GM18870 (cell line): Measurements from ENCODE around the gene JADE2.

Source experiments
- ATAC-seq: cut with Tn5 transposase; IDR thresholded peaks from one replicate; pipeline ENCODE4 v1.9.1; 2021; ENCODE audit warnings: moderate library complexity; ENCODE audit not compliant: unreplicated experiment

The JADE2 gene

DNA sequence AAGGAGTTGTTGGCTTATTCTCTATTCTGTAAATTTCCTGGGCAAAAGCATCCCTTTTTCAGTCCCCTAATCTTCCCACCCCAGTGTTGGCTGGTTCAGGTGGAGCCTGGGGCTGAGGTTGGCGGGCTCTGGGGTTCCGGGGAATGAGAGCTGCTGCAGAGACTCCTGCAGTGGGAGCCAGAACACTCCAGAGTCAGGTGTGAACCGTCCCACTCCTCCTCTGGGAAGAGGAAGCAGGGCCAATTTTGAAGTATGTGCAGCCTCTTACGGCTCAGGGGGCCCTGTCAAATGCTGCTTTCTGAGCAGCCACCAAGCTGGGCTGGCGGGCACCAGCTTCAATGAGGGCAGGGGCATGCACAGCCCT lies 42.8 kb downstream of the JADE2 start:
- ATAC-seq, result no peak

DNA sequence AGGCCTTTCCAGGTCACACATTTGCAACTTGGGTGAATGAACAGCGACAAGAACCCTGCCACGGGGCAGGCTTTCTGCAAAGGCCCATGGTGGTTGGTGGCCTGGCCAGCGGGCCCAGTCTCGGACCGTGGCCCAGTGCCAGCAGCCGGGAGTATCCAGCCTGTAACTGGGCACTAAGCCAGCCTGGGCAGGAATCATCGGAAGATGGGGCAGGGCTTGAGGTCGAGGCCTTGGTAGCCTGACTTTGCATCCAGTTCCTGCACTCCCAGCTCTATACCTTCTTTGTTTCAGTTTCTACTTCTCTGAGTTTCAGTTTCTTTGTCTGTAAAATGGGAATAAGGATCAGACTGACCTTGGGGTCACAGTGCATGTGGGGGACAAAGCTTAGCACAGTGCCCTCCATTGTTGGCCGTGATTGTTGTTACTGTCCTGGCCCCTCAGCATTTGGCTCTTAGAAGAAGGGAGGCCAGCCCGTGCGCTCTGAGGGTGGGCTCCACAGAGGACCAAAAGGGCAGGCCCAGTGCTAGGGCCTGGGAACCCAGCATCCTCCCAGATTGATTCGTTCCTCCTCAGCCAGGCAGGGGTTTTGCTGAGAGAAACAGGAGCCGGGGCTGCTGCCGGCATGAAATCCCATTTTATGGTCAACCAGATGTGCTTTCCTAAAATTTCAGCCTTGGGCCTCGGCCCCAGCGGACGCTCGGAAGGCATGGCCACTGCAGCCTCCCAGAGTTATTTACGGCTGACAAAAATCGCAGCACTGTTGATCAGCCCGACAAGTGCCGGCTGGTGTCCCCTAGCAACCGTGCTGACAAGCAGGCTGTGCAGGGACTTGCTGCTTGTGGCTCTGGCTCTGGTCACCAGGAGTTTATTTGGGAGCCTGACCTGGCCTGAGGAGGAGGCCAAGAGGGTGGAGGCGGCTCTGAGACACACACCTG lies 43.6 kb downstream of the JADE2 start:
- no peak for ATAC-seq

DNA sequence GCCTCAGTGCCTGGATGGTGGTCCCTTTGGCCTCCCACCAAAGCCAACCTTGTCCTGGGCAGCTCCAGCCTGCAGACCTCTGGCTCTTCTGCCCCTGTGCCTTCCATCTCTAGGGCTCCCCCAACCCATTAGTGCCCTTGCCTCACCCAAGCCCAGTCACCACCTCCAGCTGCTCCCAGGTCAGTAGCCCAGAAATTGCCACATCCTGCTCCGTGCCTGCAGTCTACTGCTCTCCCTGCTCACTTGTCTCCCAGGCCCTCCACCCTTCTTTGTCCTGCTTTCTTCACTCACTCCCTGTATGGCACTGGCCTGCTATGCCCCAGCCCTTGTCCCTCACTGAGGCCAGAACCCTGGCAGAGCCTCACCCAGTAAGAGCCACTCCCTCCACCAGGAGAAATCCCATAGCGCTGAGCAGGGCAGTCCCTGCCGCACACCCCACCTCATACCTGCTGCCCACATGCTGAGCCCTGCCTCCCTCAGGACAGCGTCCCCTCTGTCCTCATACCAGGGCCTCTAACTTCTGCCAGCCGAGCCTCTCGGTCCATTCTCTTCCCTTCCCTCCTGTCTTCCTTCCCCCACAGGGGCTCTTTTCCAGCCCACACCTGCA lies 44.4 kb downstream of the JADE2 start:
- no peak for ATAC-seq

DNA sequence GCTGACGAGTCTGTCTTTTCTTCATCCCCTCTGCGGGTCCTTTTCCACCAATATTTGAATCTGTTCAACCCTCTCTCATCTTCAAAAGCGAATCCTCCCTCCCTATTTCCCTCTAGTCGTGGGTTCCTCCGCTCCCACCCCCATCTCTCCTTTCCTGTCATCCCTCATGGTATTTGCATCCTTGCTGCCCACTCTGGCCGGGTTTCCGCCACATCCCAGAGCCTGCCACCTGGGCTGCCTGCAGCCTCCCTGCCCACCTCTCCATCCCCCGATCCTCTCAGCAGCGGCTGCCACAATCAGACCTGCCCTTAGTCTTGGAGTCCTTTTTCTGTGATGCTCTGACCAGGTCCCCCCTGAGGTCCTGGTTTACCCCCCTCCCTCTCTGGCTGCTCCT lies 44.9 kb downstream of the JADE2 start:
- ATAC-seq, result no peak

DNA sequence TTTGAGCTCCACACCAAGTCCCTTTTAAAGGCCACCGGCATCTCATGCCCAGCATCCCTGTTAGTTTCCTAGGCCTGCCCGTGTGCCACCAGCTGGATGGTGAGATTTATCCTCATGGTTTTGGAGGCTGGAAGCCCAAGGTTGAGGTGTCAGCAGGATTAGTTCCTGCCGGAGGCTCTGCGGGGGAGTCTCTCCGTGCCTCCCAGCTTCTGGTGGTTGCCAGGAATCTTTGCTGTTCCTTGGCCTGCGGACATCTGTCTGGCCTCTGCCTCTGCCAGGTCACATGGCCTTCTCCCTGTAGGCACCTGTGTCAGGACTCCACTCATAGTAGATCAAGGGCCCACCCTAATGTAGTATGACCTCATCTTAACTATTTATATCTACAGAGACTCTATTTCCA lies 45.4 kb downstream of the JADE2 start:
- ATAC-seq, result no peak

DNA sequence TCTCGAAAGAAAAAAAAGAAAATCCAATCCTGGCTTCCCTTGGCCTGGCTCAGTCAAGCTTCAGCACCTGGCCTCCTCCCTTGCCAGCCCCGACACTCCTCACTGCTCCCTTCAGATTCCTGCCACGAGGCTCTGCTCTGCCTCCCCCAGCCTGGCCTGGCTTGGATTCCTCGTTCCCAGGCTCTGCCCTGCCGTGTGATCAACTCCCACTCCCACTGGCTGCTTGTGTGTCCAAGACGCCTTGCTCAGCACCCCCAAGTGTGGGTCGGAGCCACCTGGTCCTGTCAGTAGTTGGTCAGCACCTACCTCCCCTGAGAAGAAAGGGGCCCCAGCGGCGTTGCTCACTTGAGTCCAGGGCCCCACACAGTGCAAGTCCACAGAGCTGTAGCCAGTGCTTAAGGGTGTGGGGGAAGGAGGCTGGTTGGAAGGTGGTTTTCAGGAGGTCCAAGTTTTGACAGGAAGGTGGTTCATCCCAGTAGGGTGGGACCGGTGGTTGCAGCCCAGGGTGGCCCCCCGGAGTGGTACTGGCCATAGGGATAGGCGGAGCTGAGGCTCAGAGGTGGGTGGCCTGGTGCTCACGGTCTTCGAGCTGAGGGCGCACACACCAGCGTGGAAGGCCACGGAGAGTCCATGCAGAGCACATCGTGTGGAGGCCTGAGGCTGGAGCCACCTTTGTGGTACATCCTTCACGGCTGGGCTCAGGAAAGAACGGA lies 46.4 kb downstream of the JADE2 start:
- no peak for ATAC-seq

DNA sequence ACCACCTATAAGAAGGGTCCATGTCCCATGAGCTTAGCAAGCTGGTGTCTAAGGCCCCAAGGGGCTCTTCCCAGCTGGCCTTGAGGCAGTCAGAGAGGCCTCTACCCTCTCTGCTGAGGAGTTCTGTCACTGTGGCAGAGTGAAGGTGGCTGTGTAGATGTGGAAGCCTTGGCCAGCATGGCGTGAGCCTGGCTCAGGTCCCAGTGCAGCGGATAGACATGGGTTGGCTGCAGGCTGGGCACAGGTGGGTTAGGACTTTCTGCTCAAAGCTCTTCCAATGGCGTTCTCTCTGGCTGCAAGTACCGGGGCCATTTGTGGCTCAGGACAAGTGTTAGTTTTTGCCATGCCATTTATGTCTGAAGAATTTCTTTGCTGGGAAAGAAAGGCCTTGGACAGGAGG lies 47.3 kb downstream of the JADE2 start:
- ATAC-seq, result no peak

DNA sequence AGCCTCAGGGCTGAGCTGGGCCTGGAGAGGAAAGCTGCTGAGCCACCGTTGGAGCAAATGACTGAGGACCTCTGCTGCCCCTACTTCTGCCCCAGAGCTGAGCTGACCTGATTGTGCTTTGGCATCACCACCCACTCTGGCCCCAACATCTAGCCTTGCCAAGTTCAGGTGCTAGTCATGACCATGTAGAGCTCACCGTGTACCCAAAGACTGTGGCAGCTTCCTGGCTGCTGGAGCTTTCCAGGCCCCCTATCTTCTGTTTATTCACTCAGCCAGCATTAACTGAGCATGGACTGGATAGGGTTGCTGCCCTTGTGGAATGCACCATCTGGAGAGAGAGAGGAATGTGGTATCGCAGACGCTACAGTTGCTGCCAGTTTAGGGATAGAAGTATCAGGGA lies 49.1 kb downstream of the JADE2 start:
- no peak for ATAC-seq

DNA sequence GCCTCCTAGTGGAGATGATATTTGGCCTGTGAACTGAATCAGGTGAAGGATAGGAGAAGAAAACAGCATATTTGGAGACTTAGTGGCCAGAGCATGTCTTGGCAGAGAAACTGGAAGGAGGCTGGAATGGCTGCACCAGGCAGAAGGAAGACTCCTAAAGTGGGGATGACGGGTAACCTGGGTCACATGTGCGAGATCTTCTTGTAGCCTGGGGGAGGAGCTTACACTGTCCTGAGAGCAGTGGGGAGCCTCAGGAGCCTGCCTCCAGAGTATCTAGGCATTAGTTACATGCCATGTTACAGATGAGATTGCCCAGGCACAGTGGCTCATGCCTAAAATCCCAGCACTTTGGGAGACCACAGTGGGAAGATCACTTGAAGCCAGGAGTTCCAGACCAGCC lies 49.8 kb downstream of the JADE2 start:
- ATAC-seq, result no peak

DNA sequence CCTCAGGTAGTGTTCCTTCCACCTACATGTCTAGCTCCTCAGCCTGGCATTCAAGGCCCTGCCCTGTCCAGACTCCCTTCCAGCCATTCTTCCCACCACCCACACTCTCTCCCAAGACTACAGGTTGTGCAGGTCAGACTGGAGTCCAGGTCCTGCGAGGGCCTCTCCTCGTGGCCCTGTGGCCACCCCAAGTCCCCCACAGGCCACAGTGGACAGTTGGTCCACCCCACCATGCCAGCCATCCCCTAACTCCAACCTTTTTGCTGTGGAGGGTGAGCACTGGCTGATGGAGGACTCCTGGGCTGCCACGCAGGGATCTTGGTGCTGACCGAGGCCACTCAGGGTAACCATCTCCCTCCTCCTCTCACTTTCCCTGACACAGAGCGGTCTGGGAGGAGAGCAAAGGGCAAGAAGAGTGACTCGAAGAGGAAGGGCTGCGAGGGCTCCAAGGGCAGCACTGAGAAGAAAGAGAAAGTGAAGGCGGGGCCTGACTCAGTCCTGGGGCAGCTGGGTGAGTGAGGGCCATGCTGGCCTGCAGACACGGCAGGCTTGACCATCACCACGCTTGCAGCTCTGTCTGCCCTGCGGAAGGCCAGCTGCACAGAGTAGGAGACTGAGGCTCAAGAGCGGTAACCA lies 51.0 kb downstream of the JADE2 start:
- ATAC-seq, result no peak

DNA sequence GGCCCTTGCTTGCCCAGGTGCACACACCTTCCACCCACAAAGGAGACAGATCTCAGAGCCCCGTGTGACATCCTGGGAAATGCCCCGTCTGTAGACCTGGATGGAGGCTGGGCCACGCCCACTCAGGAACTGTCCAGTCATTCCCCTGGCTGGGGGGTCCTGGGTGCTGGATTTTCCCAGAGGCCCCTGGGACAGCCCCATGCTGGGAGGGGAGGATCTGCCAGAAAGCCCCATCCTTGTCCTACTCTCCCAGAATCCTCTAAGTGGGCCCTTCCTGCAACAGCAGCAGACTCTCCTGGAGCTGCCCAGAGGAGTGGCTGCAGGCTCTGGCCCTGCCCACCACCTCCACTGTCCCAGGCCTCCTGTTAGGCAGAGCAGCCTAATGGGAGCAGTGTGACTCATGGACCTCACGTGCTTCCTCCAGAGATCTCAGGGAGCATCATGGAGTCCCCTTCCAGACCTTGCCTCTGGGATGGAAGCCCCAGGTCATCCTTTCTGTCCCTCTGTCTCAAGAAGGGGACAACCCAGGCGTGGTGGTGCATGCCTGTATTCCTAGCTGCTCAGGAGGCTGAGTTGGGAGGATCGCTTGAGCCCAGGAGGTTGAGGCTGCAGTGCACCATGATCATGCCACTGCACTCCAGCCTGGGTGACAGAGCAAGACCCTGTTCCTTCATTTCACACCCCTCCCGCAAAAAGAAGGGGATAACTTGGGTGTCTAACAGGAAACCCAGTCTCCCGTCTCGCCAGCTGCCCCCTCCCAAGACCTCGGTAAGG lies 51.7 kb downstream of the JADE2 start:
- ATAC-seq, result no peak

DNA sequence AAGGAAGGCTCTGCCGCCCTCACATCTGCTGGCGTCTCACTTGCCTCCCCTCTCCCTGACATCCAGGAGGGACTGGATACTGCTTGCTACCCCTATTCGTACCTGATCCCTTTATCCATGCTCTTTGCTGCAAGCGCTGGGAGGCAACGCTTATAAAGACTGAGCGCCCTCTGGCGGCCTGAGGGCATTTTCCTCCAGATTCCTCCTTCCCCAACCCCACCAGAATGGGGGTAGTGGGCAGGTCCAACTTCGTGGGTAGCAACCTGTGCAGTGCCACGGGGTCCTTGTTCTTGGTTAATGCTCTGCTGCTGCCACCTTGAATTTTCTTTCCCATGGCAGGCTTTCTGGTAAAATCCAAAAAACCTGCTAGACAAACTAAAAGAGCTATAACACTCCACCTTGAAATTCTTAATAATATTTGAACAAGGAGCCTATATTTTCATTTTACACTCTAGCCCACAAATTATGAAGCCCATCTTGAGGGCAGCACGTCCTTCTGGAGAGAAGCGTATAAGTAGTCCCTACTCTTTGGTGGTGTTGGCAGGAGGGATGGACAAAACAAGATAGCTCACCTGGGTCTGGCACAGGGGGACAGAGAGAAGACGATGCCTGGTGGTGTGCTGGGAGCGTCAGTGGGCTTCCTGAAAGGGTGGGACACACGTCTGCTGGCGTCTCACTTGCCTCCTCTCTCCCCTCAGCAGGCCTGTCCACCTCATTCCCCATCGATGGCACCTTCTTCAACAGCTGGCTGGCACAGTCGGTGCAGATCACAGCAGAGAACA lies 52.5 kb downstream of the JADE2 start:
- ATAC-seq, result no peak

DNA sequence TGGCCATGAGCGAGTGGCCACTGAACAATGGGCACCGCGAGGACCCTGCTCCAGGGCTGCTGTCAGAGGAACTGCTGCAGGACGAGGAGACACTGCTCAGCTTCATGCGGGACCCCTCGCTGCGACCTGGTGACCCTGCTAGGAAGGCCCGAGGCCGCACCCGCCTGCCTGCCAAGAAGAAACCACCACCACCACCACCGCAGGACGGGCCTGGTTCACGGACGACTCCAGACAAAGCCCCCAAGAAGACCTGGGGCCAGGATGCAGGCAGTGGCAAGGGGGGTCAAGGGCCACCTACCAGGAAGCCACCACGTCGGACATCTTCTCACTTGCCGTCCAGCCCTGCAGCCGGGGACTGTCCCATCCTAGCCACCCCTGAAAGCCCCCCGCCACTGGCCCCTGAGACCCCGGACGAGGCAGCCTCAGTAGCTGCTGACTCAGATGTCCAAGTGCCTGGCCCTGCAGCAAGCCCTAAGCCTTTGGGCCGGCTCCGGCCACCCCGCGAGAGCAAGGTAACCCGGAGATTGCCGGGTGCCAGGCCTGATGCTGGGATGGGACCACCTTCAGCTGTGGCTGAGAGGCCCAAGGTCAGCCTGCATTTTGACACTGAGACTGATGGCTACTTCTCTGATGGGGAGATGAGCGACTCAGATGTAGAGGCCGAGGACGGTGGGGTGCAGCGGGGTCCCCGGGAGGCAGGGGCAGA lies 53.3 kb downstream of the JADE2 start:
- ATAC-seq, result no peak

DNA sequence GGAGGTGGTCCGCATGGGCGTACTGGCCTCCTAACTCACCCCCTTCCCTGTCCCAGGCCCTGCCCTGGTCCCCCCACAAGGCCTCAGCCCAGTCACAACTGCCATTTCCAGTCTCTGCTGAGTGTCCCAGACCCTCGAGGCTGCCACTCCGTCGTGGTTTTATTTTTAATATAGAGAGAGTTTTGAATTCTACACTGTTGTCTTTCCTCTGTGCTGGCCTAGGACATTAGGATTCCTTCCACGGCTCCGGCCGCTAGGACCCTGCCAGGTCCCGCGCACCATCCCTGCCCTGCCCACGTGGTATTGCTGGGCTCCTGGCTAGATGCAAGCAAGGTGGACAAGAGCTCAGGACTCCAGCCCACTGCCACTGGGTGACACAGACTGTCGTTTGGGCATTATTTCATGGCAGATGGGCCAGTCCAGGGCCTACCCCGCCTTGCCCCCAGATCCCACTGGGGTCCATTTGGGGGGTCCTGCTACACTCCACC lies 53.9 kb downstream of the JADE2 start:
- ATAC-seq, result no peak

DNA sequence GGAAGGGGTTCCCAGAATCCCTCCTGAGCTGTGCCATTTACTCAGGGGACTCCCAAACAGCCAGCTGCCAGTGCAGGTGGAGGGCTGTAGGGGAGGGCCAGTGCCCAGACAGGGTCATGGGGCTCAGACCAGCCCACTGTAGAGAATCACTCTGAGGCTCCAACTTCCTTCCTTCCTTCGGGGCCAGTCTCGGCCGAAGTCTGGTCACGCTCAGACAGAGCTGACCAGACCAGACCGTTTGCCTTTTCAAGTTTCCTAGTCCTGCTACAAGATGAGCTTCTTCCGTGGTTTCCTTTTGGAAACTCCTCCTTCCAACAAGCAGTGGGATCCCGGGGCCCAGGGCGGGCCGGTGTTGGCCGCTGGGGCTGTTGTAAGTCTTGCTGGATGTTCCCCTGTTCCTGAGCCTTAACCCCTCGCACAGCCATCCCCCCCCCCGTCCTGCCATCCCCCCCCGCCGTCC lies 54.6 kb downstream of the JADE2 start:
- no peak for ATAC-seq

DNA sequence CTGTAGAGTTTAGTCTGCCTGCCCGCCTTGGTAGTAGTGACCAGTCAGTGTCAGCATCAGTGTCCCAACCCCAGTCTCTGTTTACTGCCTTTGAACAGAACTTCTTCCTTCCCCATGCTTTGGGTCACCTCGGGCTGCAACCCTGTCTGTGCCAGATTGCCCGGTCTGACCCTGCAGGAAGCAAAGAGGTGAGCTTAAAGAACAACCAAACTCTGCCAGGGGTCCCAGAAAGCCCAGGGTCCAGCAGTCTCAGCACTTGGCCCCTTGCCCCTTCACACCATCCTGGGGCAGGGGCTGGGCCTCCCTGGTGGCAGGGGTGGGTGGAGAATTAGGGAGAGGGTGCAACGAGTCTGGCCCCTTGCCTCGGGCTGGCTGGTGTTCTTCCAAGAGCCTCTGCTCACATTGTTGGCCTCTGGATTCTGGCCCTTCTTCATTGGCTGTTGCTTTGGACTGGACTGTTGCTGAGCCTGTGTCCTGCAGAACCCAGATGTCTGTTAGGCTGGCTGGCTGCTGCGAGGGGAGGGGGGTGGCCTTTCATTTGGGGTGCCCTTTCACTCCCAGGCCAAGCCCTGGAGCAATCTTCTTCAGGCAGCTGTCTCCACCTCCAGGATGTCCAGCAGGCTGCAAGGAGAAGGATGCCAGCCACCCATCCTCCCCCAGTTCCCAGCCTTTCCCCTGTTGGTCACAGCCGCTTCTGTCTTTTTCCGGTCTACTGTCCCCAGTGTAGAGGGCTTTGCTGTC lies 55.9 kb downstream of the JADE2 start:
- no peak for ATAC-seq

DNA sequence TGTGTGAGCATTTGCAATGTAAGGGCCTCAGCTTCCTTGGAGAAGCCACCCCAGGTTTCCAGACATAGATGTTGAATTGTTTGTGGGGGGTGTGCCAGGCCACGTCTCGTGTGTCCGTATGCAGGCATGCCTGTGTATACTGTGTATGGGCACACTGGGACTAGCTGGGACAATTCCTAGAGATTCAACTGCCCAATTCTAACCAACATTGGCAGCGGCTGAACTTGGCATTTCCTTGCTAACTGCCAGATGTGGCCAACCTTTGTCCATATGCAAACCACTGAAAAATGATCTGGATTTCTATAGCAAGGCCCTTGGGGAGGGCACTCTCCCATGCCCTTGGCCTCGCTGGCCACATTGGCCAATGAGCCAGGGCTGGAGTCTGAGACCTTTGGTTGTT lies 56.8 kb downstream of the JADE2 start:
- ATAC-seq, result no peak

DNA sequence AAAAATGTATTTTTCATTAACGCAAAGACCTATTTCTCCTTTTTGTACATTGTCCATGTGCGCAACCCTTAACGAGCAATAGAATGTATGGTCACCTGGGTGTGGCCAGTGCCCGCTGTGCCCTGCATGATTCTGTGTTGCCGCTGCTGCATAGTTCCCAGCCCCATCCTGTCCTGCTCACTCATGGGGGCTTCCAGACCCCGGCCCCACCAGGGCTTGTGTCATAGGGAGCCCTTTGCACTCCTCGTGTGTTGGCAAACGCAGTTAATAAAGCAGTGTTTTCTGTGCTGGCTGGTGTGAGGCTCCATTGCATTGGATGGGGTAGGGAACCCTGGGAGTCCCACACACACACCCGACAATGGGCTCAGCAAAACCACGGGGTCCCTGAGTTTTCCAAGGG lies 57.5 kb downstream of the JADE2 start:
- no peak for ATAC-seq
